K562 (cell line): ENCODE results near the gene PSG7.
"Not testable (repeated sequence)": the region's sequence is repeated elsewhere in the genome, so short reads cannot be mapped to it uniquely, and the experiment has no call there.

Experiments used
- FOXJ3 ChIP-seq: sonication (generic); formaldehyde crosslinking; IDR thresholded peaks from 2 replicates; pipeline ENCODE4 v1.4.0; 2020; ENCODE audit warnings: mild to moderate bottlenecking, missing genetic modification reagents
- POLR2AphosphoS5 ChIP-seq: IDR thresholded peaks from 2 replicates; pipeline ENCODE4 v1.6.1; 2011; ENCODE audit warnings: mild to moderate bottlenecking, low read depth, low read length, moderate library complexity; ENCODE audit not compliant: control insufficient read depth, insufficient read depth
- SETDB1 ChIP-seq: IDR thresholded peaks from one replicate; pipeline ENCODE4 v1.6.1; 2012; ENCODE audit warnings: low read length, control low read depth, inconsistent platforms
- YY1 ChIP-seq, 3 experiments: IDR thresholded peaks; 2 replicates each; pipeline ENCODE4 v1.6.1; 2011; ENCODE audit warnings: low read length in 2 of 3, mild to moderate bottlenecking in 2 of 3, moderate library complexity in 2 of 3, borderline replicate concordance in 1 of 3, control low read depth in 1 of 3, low read depth in 1 of 3; ENCODE audit not compliant: insufficient read depth in 3 of 3, insufficient replicate concordance in 2 of 3, control insufficient read depth in 1 of 3, insufficient read length in 1 of 3; ENCODE audit errors: extremely low read depth in 1 of 3
- ZNF175 ChIP-seq: fragments of 200-800 bp; sonication (Bioruptor generic); IDR thresholded peaks from 2 replicates; pipeline ENCODE4 v1.6.1; 2016; ENCODE audit warnings: low read depth, mild to moderate bottlenecking, missing genetic modification characterization, missing compliant biosample characterization
- TF ChIP-seq, protein P1 (sequence below), 3 experiments: IDR thresholded peaks in 2 of 3; conservative IDR thresholded peaks in 1 of 3; 2 replicates each; pipeline ENCODE4 v1.5.1; 2011 to 2012; ENCODE audit warnings: low read length in 3 of 3, mild to moderate bottlenecking in 3 of 3, control low read depth in 2 of 3, improper control_type of control experiment in 1 of 3, inconsistent platforms in 1 of 3, low read depth in 1 of 3, mixed read lengths in 1 of 3, moderate library complexity in 1 of 3; ENCODE audit not compliant: insufficient read depth in 2 of 3

DNA sequence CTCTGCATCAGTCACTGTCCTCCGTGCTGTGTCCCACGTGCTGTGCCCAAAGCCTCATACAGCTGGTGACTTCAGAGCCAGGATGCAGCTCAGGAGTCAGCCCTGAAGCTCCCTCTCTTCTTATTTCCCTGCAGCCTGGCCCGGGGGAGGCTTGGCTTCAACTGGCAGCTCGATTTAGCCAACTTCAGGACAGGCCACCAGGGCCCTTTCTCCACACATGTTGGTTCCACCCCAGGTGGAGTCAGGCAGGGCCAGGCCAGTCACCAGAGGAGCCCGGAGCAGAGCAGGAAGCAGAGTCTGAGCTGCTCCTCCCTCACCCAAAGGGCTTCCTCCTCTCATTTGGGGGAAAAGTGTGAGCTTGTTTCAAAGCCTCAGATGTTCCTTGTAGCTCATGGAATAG is 30.8 kb downstream of the PSG7 start:
- TF ChIP-seq ZNF175; SETDB1; POLR2AphosphoS5; YY1 (IDR thresholded peaks at IDR 0.05; ENCODE audit: borderline replicate concordance in 1 of 3, control insufficient read depth in 1 of 3, extremely low read depth in 1 of 3, insufficient read depth in 3 of 3, insufficient read length in 1 of 3, insufficient replicate concordance in 2 of 3, low read depth in 1 of 3, low read length in 2 of 3); FOXJ3 (CRISPR knock-in tag): not testable (repeated sequence)
- TF ChIP-seq, protein P1, sequence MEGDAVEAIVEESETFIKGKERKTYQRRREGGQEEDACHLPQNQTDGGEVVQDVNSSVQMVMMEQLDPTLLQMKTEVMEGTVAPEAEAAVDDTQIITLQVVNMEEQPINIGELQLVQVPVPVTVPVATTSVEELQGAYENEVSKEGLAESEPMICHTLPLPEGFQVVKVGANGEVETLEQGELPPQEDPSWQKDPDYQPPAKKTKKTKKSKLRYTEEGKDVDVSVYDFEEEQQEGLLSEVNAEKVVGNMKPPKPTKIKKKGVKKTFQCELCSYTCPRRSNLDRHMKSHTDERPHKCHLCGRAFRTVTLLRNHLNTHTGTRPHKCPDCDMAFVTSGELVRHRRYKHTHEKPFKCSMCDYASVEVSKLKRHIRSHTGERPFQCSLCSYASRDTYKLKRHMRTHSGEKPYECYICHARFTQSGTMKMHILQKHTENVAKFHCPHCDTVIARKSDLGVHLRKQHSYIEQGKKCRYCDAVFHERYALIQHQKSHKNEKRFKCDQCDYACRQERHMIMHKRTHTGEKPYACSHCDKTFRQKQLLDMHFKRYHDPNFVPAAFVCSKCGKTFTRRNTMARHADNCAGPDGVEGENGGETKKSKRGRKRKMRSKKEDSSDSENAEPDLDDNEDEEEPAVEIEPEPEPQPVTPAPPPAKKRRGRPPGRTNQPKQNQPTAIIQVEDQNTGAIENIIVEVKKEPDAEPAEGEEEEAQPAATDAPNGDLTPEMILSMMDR (IDR thresholded peaks at IDR 0.05 in 2 of 3, conservative IDR thresholded peaks at IDR 0.05 in 1 of 3; ENCODE audit: insufficient read depth in 2 of 3, low read depth in 1 of 3, low read length in 3 of 3), result not testable (repeated sequence)
